Hepatocyte (in vitro differentiated cells): ENCODE data around the gene PAMR1. TPM values are rescaled to one million over a fixed set of nuclear protein-coding genes. Genes with fewer than 3 reads are reported as not detected.

ENCODE experiments used
- DNase-seq: peaks from one replicate; pipeline ENCODE4 v3.0.0-alpha.2; 2016; ENCODE audit warnings: low spot score
- H2AFZ ChIP-seq: fragments of 200-600 bp; sonication (generic); 2 replicates; pipeline ENCODE4 v1.6.0; 2016; ENCODE audit warnings: antibody characterized with exemption, mild to moderate bottlenecking
- H3K27ac ChIP-seq: fragments of 200-600 bp; sonication (generic); 2 replicates; pipeline ENCODE4 v1.5.1; 2016; ENCODE audit warnings: mild to moderate bottlenecking
- H3K27me3 ChIP-seq: fragments of 200-600 bp; sonication (generic); 2 replicates; pipeline ENCODE4 v1.6.1; 2016
- H3K36me3 ChIP-seq: fragments of 200-600 bp; sonication (generic); replicated peaks from 2 replicates; pipeline ENCODE4 v1.5.1; 2016; ENCODE audit warnings: low read depth; ENCODE audit not compliant: insufficient read depth
- H3K4me1 ChIP-seq: fragments of 200-600 bp; sonication (generic); 2 replicates; pipeline ENCODE4 v1.5.1; 2016; ENCODE audit warnings: mild to moderate bottlenecking, moderate library complexity; ENCODE audit not compliant: insufficient read depth
- H3K4me2 ChIP-seq: fragments of 200-600 bp; sonication (generic); 2 replicates; pipeline ENCODE4 v1.6.0; 2016
- H3K4me3 ChIP-seq: fragments of 200-600 bp; sonication (generic); 2 replicates; pipeline ENCODE4 v1.5.1; 2016; ENCODE audit warnings: mild to moderate bottlenecking
- H3K79me2 ChIP-seq: fragments of 200-600 bp; sonication (generic); 2 replicates; pipeline ENCODE4 v1.6.0; 2017; ENCODE audit warnings: mild to moderate bottlenecking
- H3K9me2 ChIP-seq: fragments of 200-600 bp; sonication (generic); replicated peaks from 2 replicates; pipeline ENCODE4 v1.6.0; 2017; ENCODE audit warnings: mild to moderate bottlenecking; ENCODE audit not compliant: insufficient read depth
- H3K9me3 ChIP-seq: fragments of 200-600 bp; sonication (generic); 2 replicates; pipeline ENCODE4 v1.5.1; 2016; ENCODE audit warnings: low read depth, mild to moderate bottlenecking
- H4K20me1 ChIP-seq: fragments of 200-600 bp; sonication (generic); 2 replicates; pipeline ENCODE4 v1.6.0; 2016; ENCODE audit warnings: mild to moderate bottlenecking; ENCODE audit not compliant: insufficient read depth, poor library complexity, severe bottlenecking
- CTCF ChIP-seq: fragments of 200-600 bp; sonication (generic); IDR thresholded peaks from 2 replicates; pipeline ENCODE4 v1.5.1; 2016; ENCODE audit warnings: antibody characterized with exemption, mild to moderate bottlenecking; ENCODE audit not compliant: poor library complexity
- EZH2 ChIP-seq: fragments of 200-600 bp; sonication (generic); IDR thresholded peaks from 2 replicates; pipeline ENCODE4 v1.6.1; 2016; ENCODE audit warnings: antibody characterized with exemption, mild to moderate bottlenecking, borderline replicate concordance
- EZH2phosphoT487 ChIP-seq: fragments of 200-600 bp; sonication (generic); IDR thresholded peaks from one replicate; pipeline ENCODE4 v1.6.1; 2018; ENCODE audit warnings: antibody characterized with exemption, mild to moderate bottlenecking, low read depth, moderate library complexity; ENCODE audit not compliant: unreplicated experiment, severe bottlenecking
- WGBS: methylation state at CpG from one replicate; pipeline ENCODE4 v1.1.6; 2016; ENCODE audit warnings: low lambda C conversion rate; ENCODE audit errors: missing lambda C conversion rate; 5-methylcytosine and 5-hydroxymethylcytosine counted together
- polyA plus RNA-seq: library from polyadenylated mRNA; unstranded; fragments of >200 nt; fragmentation: Nextera tagmentation; extraction: Ambion mirVana; gene quantifications from 2 replicates; pipeline ENCODE4 v1.2.1, GENCODE V29; 2016
- total RNA-seq: library from RNA; depleted of rRNA; stranded (reverse); fragments of >200 nt; gene quantifications from 2 replicates; pipeline ENCODE4 v1.2.3, GENCODE V29; 2014

Gene PAMR1
- total and polyA plus RNA-seq, 2 experiments from 2014 or later = 26.3 to 31.1 TPM

- Histone ChIP-seq H3K4me2 (no peak overlapping the region), H3K4me3 (no peak overlapping the region), H3K36me3 (no peaks in the 10 kb centered on the region), H3K9me2 (no peaks in the 10 kb centered on the region), H4K20me1 (no peaks in the 10 kb centered on the region), H3K9me3 (no peaks in the 10 kb centered on the region), H3K27me3 (no peaks in the 10 kb centered on the region), H2AFZ (no peak overlapping the region), H3K27ac (no peak overlapping the region), H3K4me1 (no peaks in the 10 kb centered on the region), H3K79me2 (no peaks in the 10 kb centered on the region)
- WGBS = 80% methylated on average over 3 of the region's 3 CpGs
- TF ChIP-seq EZH2 (no peak), EZH2phosphoT487 (no peak), CTCF (no peak)
- no peak for DNase-seq
Measured at GRCh38 chr11:35433588-35433987, 91.8 kb downstream of the PAMR1 start.

- no peak for DNase-seq
- H4K20me1 ChIP-seq = no peaks in the 10 kb centered on the region
Measured at GRCh38 chr11:35432464-35432863, 93.0 kb downstream of the PAMR1 start.

GRCh38 chr11:35427071-35427470 lies 98.3 kb downstream of the PAMR1 start:
- H4K20me1 ChIP-seq = no peaks in the 10 kb centered on the region
- no peak overlapping the region for H2AFZ ChIP-seq
- no peak overlapping the region for H3K4me2 ChIP-seq
- no peak overlapping the region for H3K4me3 ChIP-seq
- no peaks in the 10 kb centered on the region for H3K36me3 ChIP-seq
- H3K4me1 ChIP-seq = peaks cover 4% of the 10 kb centered on the region
- no peaks in the 10 kb centered on the region for H3K9me3 ChIP-seq
- WGBS = 35% methylated on average over 3 of the region's 3 CpGs
- no peaks in the 10 kb centered on the region for H3K79me2 ChIP-seq
- H3K27ac ChIP-seq = no peak overlapping the region
- TF ChIP-seq EZH2 = no peak
- no peak for TF ChIP-seq CTCF
- TF ChIP-seq EZH2phosphoT487 = no peak
- H3K27me3 ChIP-seq = peaks cover 25% of the 10 kb centered on the region
- DNase-seq = no peak
- H3K9me2 ChIP-seq = no peaks in the 10 kb centered on the region

More at GRCh38 chr11:35432464-35432863, 93.0 kb downstream of the PAMR1 start:
- H3K79me2 ChIP-seq = no peaks in the 10 kb centered on the region
- H3K4me3 ChIP-seq = no peak overlapping the region
- no peaks in the 10 kb centered on the region for H3K27me3 ChIP-seq
- H3K27ac ChIP-seq = no peak overlapping the region
- 96% methylated on average over 14 of the region's 14 CpGs for WGBS
- no peaks in the 10 kb centered on the region for H3K36me3 ChIP-seq
- no peak overlapping the region for H3K4me2 ChIP-seq
- no peak overlapping the region for H2AFZ ChIP-seq
- TF ChIP-seq CTCF (no peak), EZH2phosphoT487 (no peak), EZH2 (no peak)
- H3K9me2 ChIP-seq = no peaks in the 10 kb centered on the region
- H3K4me1 ChIP-seq = no peaks in the 10 kb centered on the region
- no peaks in the 10 kb centered on the region for H3K9me3 ChIP-seq

- no peaks in the 10 kb centered on the region for H3K36me3 ChIP-seq
- no peak for DNase-seq
- no peak overlapping the region for H3K4me2 ChIP-seq
- H4K20me1 ChIP-seq = no peaks in the 10 kb centered on the region
- H3K79me2 ChIP-seq = no peaks in the 10 kb centered on the region
- no peak for TF ChIP-seq CTCF
- TF ChIP-seq EZH2 = no peak
- no peak for TF ChIP-seq EZH2phosphoT487
- H3K27ac ChIP-seq = no peak overlapping the region
- peaks cover 4% of the 10 kb centered on the region for H3K4me1 ChIP-seq
- H3K9me3 ChIP-seq = no peaks in the 10 kb centered on the region
- no peak overlapping the region for H3K4me3 ChIP-seq
- 89% methylated on average over 1 of the region's 1 CpG for WGBS
- no peaks in the 10 kb centered on the region for H3K9me2 ChIP-seq
- no peak overlapping the region for H2AFZ ChIP-seq
- peaks cover 33% of the 10 kb centered on the region for H3K27me3 ChIP-seq
Measured at GRCh38 chr11:35426351-35426750, 99.1 kb downstream of the PAMR1 start.
